Mucosa of descending colon (tissue), 3 donors: Measurements from ENCODE around the gene UCP3. TPM values are rescaled to one million over a fixed set of nuclear protein-coding genes. Genes with fewer than 3 reads are reported as not detected.

ENCODE experiments used
- ATAC-seq: fragments of 200-7000 bp; cut with Tn5 transposase; one replicate; pipeline ENCODE4 v1.9.1; 2020; ENCODE audit warnings: mild to moderate bottlenecking, moderate library complexity
- DNase-seq, 3 donors: peaks; one replicate each; pipeline ENCODE4 v3.0.0-alpha.2; 2020
- H3K36me3 ChIP-seq: fragments of 200-600 bp; one replicate; pipeline ENCODE4 v1.8.0; 2021; ENCODE audit warnings: low read depth, mild to moderate bottlenecking
- H3K4me1 ChIP-seq: fragments of 200-600 bp; one replicate; pipeline ENCODE4 v1.8.0; 2021; ENCODE audit warnings: low read depth, mild to moderate bottlenecking
- H3K4me3 ChIP-seq: fragments of 200-600 bp; one replicate; pipeline ENCODE4 v1.8.0; 2021; ENCODE audit warnings: mild to moderate bottlenecking
- H3K9me3 ChIP-seq: fragments of 200-600 bp; one replicate; pipeline ENCODE4 v1.8.0; 2021; ENCODE audit warnings: mild to moderate bottlenecking
- intact Hi-C, 2 donors: fragments of 100-400 bp; cut with DNase I in 1 of 2; cut with micrococcal nuclease in 1 of 2; formaldehyde crosslinking; loops; one replicate each; pipeline versions ENCODE4 v1.11.0 to v1.11.1; 2022; cut with DNase I, micrococcal nuclease
- total RNA-seq, 3 donors: library from RNA; stranded (reverse); fragmentation: NEBNext Ultra II Directional in 2 of 3; extraction: Animal tissue kit (Norgen Biotek cat#: 25700) in 2 of 3; gene quantifications; one replicate each; pipeline versions ENCODE4 v1.2.1 to v1.2.4, GENCODE V29; 2021 to 2023
- TF ChIP-seq, protein P1 (sequence below): fragments of 200-600 bp; IDR thresholded peaks from one replicate; pipeline ENCODE4 v1.8.0; 2022; ENCODE audit warnings: antibody characterized with exemption, mild to moderate bottlenecking
- donor health status: DM: no; HTN: no; CAD: no; lungs with moderate emphysema.
- donor health status: DM: no; HTN: no; CAD: no.
- donor health status: DM: no; HTN: yes; CAD: no.

Gene UCP3
- total RNA-seq, 3 donors from 2014 or later: 0.90 to 2.8 (median 2.2) TPM

DNA sequence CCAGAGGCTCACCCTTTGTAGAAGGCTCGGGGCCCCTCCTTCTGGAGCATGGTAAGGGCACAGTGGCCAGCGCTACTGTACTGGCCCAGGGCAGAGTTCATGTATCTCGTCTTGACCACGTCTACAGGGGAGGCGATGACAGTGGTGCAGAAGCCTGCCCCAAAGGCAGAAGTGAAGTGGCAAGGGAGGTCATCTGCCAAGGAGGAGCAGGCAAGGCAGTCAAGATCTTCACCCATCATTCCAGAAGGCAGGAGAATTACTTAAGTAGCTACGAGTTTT lies 33.5 kb downstream of the UCP3 start:
- intact Hi-C loops: no loop called here
- Histone ChIP-seq H3K4me1 (peaks cover 25% of the 10 kb centered on the region), H3K9me3 (no peaks in the 10 kb centered on the region), H3K4me3 (no peak overlapping the region), H3K36me3 (no peaks in the 10 kb centered on the region)
- no peak for DNase-seq
- ATAC-seq: no peak
- TF ChIP-seq, protein P1, sequence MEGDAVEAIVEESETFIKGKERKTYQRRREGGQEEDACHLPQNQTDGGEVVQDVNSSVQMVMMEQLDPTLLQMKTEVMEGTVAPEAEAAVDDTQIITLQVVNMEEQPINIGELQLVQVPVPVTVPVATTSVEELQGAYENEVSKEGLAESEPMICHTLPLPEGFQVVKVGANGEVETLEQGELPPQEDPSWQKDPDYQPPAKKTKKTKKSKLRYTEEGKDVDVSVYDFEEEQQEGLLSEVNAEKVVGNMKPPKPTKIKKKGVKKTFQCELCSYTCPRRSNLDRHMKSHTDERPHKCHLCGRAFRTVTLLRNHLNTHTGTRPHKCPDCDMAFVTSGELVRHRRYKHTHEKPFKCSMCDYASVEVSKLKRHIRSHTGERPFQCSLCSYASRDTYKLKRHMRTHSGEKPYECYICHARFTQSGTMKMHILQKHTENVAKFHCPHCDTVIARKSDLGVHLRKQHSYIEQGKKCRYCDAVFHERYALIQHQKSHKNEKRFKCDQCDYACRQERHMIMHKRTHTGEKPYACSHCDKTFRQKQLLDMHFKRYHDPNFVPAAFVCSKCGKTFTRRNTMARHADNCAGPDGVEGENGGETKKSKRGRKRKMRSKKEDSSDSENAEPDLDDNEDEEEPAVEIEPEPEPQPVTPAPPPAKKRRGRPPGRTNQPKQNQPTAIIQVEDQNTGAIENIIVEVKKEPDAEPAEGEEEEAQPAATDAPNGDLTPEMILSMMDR: no peak

DNA sequence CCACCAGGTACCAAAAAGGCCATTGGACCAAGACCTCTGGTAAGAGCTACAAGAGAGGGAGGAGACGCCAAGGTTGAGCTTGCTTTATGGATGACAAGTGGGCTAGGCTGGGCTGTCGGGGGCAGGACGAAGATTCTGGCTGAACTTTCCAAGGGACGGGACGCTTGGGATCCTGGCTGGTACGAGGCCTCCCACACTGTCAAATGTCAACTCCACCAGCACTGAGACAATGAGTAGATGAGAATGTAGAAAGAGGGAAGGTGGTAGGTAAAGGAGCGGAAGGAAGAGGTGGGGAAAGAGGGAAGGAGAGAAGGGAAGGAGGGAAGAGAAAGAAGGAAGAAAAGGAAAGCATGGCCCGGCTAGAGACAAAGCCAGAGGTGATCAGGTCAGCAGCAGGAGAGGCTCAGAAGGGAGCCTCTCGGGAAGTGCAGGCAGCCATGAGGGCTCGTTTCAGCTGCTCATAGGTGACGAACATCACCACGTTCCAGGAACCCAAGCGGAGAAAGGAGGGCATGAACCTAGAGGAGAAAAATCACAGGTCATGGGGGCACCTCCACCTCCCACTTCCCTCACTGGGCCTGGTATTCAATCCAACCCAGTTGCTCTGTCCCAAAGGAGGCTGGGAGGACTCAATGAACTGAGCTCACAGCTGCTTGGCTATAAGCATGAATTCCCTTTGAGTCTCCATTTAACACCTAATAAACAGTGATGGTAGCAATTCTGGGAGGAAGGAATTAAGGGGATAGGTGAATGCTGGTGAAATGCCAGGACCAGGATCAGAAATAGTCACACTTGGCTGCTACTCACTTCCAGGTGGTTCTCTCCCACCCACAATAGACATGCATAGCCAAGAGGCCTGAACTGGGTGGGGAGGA lies 34.0 kb downstream of the UCP3 start:
- Histone ChIP-seq H3K4me3 (no peak overlapping the region), H3K36me3 (no peaks in the 10 kb centered on the region), H3K4me1 (peaks cover 24% of the 10 kb centered on the region), H3K9me3 (no peaks in the 10 kb centered on the region)
- intact Hi-C loops: no loop called here
- TF ChIP-seq, protein P1: no peak
- DNase-seq (peak in 1 of 3 donors; percentile 24), ATAC-seq (no peak)

DNA sequence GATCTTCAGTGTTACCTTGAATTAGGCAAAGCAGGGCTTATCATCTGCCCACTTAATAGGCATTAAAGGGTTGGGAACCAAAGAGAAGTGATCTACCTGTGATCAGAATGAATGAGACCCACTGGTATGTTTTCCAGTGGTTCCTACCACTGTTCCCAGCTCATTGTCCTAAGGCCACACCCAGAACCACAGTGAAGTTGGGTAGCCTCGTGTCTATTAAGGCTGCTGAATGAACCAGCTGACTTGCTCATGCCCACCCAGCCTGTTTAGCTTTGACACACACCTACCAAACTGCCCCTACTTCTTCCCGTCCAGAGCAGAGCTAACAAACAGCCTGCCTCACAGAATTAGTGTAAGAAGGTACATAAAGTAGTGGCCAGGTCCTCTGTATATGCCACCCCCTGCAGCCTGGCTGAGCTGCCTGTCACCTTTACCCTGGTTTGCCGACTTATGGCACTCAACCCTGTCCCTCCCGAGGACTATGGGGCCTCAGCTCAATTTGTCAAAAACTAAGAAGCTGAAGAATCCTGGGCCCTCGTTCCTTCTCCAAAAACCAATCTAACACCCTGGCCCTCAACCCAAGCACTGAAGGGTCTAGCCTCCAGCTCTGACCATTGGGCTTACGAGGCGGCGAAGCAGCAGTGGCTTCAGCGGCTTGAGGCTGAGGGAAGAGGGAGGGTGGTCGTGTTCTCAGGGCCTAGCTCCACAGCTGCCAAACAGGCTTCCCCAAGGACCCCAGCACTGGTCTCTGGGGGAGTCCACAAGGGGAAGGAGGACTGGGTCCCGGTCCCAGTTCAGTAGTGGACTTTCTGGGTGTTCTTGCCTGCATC lies 36.0 kb downstream of the UCP3 start:
- no peaks in the 10 kb centered on the region for H3K36me3 ChIP-seq
- TF ChIP-seq, protein P1: no peak
- DNase-seq (peak in 1 of 3 donors; percentile 20), ATAC-seq (peak; percentile 3)
- H3K4me3 ChIP-seq: no peak overlapping the region
- intact Hi-C loops: no loop called here
- H3K4me1 ChIP-seq: peaks cover 17% of the 10 kb centered on the region
- H3K9me3 ChIP-seq: no peaks in the 10 kb centered on the region

DNA sequence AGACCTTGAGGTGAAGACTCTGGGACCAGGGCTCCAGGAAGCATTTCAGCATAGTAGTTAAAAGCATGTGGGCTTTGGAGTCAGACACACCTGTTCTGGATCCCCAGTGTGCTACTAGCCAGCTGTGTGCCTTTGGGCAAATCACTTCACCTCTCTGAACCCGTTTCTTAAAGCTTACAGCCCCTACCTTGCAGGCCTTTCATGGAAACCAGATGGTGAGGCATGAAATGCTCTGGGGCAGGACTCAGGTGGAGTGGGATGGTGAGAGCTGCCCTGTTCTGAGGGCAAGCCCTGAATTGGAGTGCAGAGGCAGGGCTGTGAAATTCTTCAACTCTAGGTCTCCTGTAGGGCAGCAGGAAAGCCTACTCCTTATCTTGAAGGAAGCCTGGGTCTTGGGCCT lies 36.7 kb downstream of the UCP3 start:
- no peaks in the 10 kb centered on the region for H3K9me3 ChIP-seq
- DNase-seq (peak in 1 of 3 donors; percentile 7), ATAC-seq (no peak)
- H3K4me1 ChIP-seq: peaks cover 17% of the 10 kb centered on the region
- intact Hi-C loops: no loop called here
- no peaks in the 10 kb centered on the region for H3K36me3 ChIP-seq
- TF ChIP-seq, protein P1: no peak
- no peak overlapping the region for H3K4me3 ChIP-seq

DNA sequence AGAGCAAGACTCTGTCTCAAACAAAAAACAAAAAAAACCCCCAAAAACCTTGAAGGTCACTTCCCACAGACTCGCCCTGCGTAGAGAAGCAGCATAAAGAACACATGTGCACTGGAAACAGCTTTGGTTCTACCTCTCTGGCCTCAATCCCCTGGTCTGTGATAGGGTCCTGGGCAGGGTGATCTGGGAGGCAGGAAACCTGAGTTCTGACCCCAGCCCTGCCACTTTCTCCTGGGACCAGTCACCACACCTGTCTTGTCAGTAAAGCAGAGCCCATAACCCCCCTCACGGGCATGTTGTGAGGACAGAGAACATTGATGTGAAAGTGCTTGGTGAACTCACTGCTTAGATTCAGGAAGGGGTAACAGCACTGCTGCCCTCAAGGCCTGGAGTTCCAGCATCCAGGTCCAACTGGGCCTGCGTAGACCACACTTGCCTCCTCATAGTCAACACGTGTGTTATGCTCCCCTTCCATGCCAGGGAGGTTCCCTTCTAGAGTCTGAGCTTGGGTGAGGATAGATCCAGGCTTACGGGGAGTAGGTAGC lies 37.6 kb downstream of the UCP3 start:
- no peaks in the 10 kb centered on the region for H3K9me3 ChIP-seq
- H3K4me1 ChIP-seq: peaks cover 17% of the 10 kb centered on the region
- ATAC-seq: no peak
- no peaks in the 10 kb centered on the region for H3K36me3 ChIP-seq
- TF ChIP-seq, protein P1: no peak
- DNase-seq: peak in 1 of 3 donors; percentile 12
- H3K4me3 ChIP-seq: no peak overlapping the region
- intact Hi-C loops: no loop called here
